HG03521 (cell line): ENCODE results near the gene PFAS.
"Not testable (repeated sequence)": the region's sequence is repeated elsewhere in the genome, so short reads cannot be mapped to it uniquely, and the experiment has no call there.

Source experiments
- ATAC-seq: cut with Tn5 transposase; IDR thresholded peaks from one replicate; pipeline ENCODE4 v1.9.1; 2021; ENCODE audit warnings: mild to moderate bottlenecking, moderate library complexity; ENCODE audit not compliant: unreplicated experiment

The PFAS gene

GRCh38 chr17:8226536-8227237 lies 22.4 kb upstream of the PFAS start:
- no peak for ATAC-seq

- no peak for ATAC-seq
These were observed 21.9 kb upstream of the PFAS start for GRCh38 chr17:8227238-8227581.

GRCh38 chr17:8231701-8232100 lies 17.4 kb upstream of the PFAS start:
- ATAC-seq = no peak

GRCh38 chr17:8234361-8235270 lies 14.5 kb upstream of the PFAS start:
- no peak for ATAC-seq

- no peak for ATAC-seq
These were observed 13.4 kb upstream of the PFAS start for GRCh38 chr17:8235676-8236075.

GRCh38 chr17:8237175-8237574 lies 11.9 kb upstream of the PFAS start:
- no peak for ATAC-seq

- ATAC-seq = no peak
These were observed 11.2 kb upstream of the PFAS start for GRCh38 chr17:8237886-8238285.

- ATAC-seq = no peak
These were observed 5.3 kb upstream of the PFAS start for GRCh38 chr17:8243827-8244226.

- no peak for ATAC-seq
These were observed 4.3 kb upstream of the PFAS start for GRCh38 chr17:8244768-8245167.

- no peak for ATAC-seq
These were observed 772 bp downstream of the PFAS start for GRCh38 chr17:8249621-8250500.

GRCh38 chr17:8251411-8251810 lies 2.3 kb downstream of the PFAS start:
- ATAC-seq = not testable (repeated sequence)

- no peak for ATAC-seq
These were observed 4.7 kb downstream of the PFAS start for GRCh38 chr17:8253801-8254200.

- no peak for ATAC-seq
These were observed 5.8 kb downstream of the PFAS start for GRCh38 chr17:8254881-8255280.

- ATAC-seq = no peak
These were observed 6.4 kb downstream of the PFAS start for GRCh38 chr17:8255499-8255898.

- ATAC-seq = no peak
These were observed 7.2 kb downstream of the PFAS start for GRCh38 chr17:8256291-8256690.

- no peak for ATAC-seq
These were observed 7.6 kb downstream of the PFAS start for GRCh38 chr17:8256691-8257090.

GRCh38 chr17:8257801-8258200 lies 8.7 kb downstream of the PFAS start:
- no peak for ATAC-seq

- ATAC-seq = no peak
These were observed 15.2 kb downstream of the PFAS start for GRCh38 chr17:8264320-8264719.

- no peak for ATAC-seq
These were observed 15.9 kb downstream of the PFAS start for GRCh38 chr17:8264836-8265542.

- ATAC-seq = no peak
These were observed 17.8 kb downstream of the PFAS start for GRCh38 chr17:8266648-8267479.
